ENCODE measurements around the gene SLC22A5. TPM values are rescaled to one million over a fixed set of nuclear protein-coding genes. Genes with fewer than 3 reads are reported as not detected.
A peak's percentile ranks its signal among the peaks of the same experiment; 100 is the strongest.

SLC22A5 gene
- total RNA-seq, 1 experiment from 2014 or later: 15.2 TPM

GRCh38 chr5:132439521-132440089 is 70.1 kb downstream of the SLC22A5 start:
- DNase-seq: no peak
- no peaks in the 10 kb centered on the region for H3K36me3 ChIP-seq (ENCODE audit: low read depth)
- no peak overlapping the region for H3K4me2 ChIP-seq
- no peak overlapping the region for H2AFZ ChIP-seq
- no peak for TF ChIP-seq EZH2 (IDR thresholded peaks at IDR 0.05; ENCODE audit: low read depth)
- TF ChIP-seq, protein P1, sequence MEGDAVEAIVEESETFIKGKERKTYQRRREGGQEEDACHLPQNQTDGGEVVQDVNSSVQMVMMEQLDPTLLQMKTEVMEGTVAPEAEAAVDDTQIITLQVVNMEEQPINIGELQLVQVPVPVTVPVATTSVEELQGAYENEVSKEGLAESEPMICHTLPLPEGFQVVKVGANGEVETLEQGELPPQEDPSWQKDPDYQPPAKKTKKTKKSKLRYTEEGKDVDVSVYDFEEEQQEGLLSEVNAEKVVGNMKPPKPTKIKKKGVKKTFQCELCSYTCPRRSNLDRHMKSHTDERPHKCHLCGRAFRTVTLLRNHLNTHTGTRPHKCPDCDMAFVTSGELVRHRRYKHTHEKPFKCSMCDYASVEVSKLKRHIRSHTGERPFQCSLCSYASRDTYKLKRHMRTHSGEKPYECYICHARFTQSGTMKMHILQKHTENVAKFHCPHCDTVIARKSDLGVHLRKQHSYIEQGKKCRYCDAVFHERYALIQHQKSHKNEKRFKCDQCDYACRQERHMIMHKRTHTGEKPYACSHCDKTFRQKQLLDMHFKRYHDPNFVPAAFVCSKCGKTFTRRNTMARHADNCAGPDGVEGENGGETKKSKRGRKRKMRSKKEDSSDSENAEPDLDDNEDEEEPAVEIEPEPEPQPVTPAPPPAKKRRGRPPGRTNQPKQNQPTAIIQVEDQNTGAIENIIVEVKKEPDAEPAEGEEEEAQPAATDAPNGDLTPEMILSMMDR (conservative IDR thresholded peaks at IDR 0.05): no peak
- no peaks in the 10 kb centered on the region for H3K79me2 ChIP-seq (ENCODE audit: low read depth)
- ChIA-PET POLR2A (ENCODE audit: unreplicated experiment) (interaction anchor here (0.6 kb wide), 2 partner anchors 57 to 67 kb away, joined by 5 to 14 read pairs; no protein-coding TSS in a partner anchor), CTCF (interaction anchor here (0.6 kb wide), 1 partner anchor 438 kb away, joined by 3 read pairs; no protein-coding TSS in a partner anchor)
- peaks cover 4% of the 10 kb centered on the region for H3K4me1 ChIP-seq (replicated peaks; ENCODE audit: insufficient read depth)
- no peaks in the 10 kb centered on the region for H3K9me3 ChIP-seq (ENCODE audit: insufficient read depth, low read depth)
- no peaks in the 10 kb centered on the region for H3K27me3 ChIP-seq (ENCODE audit: insufficient read depth, low read depth)
- H4K20me1 ChIP-seq (ENCODE audit: insufficient read depth): no peaks in the 10 kb centered on the region
- H3K27ac ChIP-seq: no peak overlapping the region
- BruUV-seq (replicated peaks): no TSS peak
- H3K4me3 ChIP-seq: no peak overlapping the region
- intact Hi-C loops (cut with micrococcal nuclease; ENCODE audit: unreplicated experiment): no loop called here
- H3F3A ChIP-seq (ENCODE audit: insufficient read depth, low read depth): peaks cover 3% of the 10 kb centered on the region; the same call in 1 of the 2 replicates
- H3K9me2 ChIP-seq (ENCODE audit: insufficient read depth): no peaks in the 10 kb centered on the region

- Histone ChIP-seq H3K4me1 (replicated peaks; ENCODE audit: insufficient read depth) (peaks cover 34% of the 10 kb centered on the region), H3K9me3 (ENCODE audit: insufficient read depth, low read depth) (no peaks in the 10 kb centered on the region), H3K27ac (peak overlapping the region; percentile 88; the same call in 1 of the 2 replicates), H3K4me2 (no peak overlapping the region), H3K36me3 (ENCODE audit: low read depth) (no peaks in the 10 kb centered on the region), H3F3A (ENCODE audit: insufficient read depth, low read depth) (peaks cover 22% of the 10 kb centered on the region; the same call in 1 of the 2 replicates), H3K9me2 (ENCODE audit: insufficient read depth) (no peaks in the 10 kb centered on the region), H4K20me1 (ENCODE audit: insufficient read depth) (no peaks in the 10 kb centered on the region), H2AFZ (no peak overlapping the region), H3K4me3 (no peak overlapping the region), H3K27me3 (ENCODE audit: insufficient read depth, low read depth) (no peaks in the 10 kb centered on the region), H3K79me2 (ENCODE audit: low read depth) (no peaks in the 10 kb centered on the region)
- intact Hi-C loops (cut with micrococcal nuclease; ENCODE audit: unreplicated experiment): loop anchor here (2.0 kb wide), 1 partner anchor 53 kb away; no protein-coding TSS in a partner anchor
- no peak for DNase-seq
- CTCF ChIA-PET: no interaction called here
- TF ChIP-seq, protein P1 (conservative IDR thresholded peaks at IDR 0.05): no peak
- POLR2A ChIA-PET (ENCODE audit: unreplicated experiment): no interaction called here
- no TSS peak for BruUV-seq (replicated peaks)
Measured at GRCh38 chr5:132444061-132444460, 74.6 kb downstream of the SLC22A5 start.

Small RNA genes within 50 kb of the gene (microRNA-seq; reads per million reads assigned to microRNA genes)
- gene MIR3936 (ENCODE audit: borderline number of aligned reads, borderline replicate concordance): not detected

Other genes with a start within 250 kb of the SLC22A5 start
- gene P4HA2, start 141.9 kb upstream of the SLC22A5 start, total RNA-seq (2021): 21.7 and 24.0 TPM in 2 replicates
- 35.8 and 47.2 TPM in 2 replicates for gene PDLIM4, start 112.0 kb upstream of the SLC22A5 start, total RNA-seq (2021)
- gene SLC22A4, start 75.3 kb upstream of the SLC22A5 start, total RNA-seq (2021): 4.2 and 4.9 TPM in 2 replicates
- gene IRF1, start 121.1 kb downstream of the SLC22A5 start, total RNA-seq (2021): 27.1 and 38.9 TPM in 2 replicates
- not detected in 2 replicates for gene IL5, start 173.8 kb downstream of the SLC22A5 start, total RNA-seq (2021)
- gene RAD50, start 187.3 kb downstream of the SLC22A5 start, total RNA-seq (2021): 33.9 and 42.2 TPM in 2 replicates